HL-60 (cell line): Measurements from ENCODE around the gene LANCL1.

ENCODE experiments used
- CTCF ChIP-seq: IDR thresholded peaks from one replicate; pipeline ENCODE4 v1.5.1; 2011; ENCODE audit warnings: low read length, control low read depth, inconsistent platforms; ENCODE audit not compliant: insufficient read depth
- GABPA ChIP-seq: IDR thresholded peaks from 2 replicates; pipeline ENCODE4 v1.6.1; 2012; ENCODE audit warnings: low read depth
- TF ChIP-seq, protein P1 (sequence below): IDR thresholded peaks from 2 replicates; pipeline ENCODE4 v1.6.1; 2012; ENCODE audit warnings: low read depth; ENCODE audit not compliant: insufficient replicate concordance

DNA sequence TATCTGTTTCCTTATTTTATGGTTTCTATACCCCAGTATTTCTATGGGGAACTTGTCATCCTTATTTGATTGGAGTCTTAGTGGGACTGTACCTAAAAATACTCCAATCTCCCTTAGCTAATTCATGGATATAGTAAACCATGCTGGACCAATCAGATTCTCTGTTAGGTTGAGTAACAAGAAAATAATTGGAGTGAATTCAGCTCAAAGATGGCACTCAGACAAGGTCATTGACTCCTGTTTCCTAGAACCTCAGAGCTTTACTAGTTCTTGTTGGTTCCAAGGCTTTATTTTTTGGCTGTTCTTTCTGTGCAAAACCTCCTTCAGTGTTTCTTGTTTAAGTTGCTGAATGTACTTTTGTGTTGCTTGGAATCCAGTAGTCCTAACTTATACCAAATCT is 48.0 kb upstream of the LANCL1 start:
- TF ChIP-seq CTCF, result no peak
- no peak for TF ChIP-seq GABPA
- TF ChIP-seq, protein P1, sequence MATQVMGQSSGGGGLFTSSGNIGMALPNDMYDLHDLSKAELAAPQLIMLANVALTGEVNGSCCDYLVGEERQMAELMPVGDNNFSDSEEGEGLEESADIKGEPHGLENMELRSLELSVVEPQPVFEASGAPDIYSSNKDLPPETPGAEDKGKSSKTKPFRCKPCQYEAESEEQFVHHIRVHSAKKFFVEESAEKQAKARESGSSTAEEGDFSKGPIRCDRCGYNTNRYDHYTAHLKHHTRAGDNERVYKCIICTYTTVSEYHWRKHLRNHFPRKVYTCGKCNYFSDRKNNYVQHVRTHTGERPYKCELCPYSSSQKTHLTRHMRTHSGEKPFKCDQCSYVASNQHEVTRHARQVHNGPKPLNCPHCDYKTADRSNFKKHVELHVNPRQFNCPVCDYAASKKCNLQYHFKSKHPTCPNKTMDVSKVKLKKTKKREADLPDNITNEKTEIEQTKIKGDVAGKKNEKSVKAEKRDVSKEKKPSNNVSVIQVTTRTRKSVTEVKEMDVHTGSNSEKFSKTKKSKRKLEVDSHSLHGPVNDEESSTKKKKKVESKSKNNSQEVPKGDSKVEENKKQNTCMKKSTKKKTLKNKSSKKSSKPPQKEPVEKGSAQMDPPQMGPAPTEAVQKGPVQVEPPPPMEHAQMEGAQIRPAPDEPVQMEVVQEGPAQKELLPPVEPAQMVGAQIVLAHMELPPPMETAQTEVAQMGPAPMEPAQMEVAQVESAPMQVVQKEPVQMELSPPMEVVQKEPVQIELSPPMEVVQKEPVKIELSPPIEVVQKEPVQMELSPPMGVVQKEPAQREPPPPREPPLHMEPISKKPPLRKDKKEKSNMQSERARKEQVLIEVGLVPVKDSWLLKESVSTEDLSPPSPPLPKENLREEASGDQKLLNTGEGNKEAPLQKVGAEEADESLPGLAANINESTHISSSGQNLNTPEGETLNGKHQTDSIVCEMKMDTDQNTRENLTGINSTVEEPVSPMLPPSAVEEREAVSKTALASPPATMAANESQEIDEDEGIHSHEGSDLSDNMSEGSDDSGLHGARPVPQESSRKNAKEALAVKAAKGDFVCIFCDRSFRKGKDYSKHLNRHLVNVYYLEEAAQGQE, result no peak
